ENCODE data around the gene MRPL9.

DNA sequence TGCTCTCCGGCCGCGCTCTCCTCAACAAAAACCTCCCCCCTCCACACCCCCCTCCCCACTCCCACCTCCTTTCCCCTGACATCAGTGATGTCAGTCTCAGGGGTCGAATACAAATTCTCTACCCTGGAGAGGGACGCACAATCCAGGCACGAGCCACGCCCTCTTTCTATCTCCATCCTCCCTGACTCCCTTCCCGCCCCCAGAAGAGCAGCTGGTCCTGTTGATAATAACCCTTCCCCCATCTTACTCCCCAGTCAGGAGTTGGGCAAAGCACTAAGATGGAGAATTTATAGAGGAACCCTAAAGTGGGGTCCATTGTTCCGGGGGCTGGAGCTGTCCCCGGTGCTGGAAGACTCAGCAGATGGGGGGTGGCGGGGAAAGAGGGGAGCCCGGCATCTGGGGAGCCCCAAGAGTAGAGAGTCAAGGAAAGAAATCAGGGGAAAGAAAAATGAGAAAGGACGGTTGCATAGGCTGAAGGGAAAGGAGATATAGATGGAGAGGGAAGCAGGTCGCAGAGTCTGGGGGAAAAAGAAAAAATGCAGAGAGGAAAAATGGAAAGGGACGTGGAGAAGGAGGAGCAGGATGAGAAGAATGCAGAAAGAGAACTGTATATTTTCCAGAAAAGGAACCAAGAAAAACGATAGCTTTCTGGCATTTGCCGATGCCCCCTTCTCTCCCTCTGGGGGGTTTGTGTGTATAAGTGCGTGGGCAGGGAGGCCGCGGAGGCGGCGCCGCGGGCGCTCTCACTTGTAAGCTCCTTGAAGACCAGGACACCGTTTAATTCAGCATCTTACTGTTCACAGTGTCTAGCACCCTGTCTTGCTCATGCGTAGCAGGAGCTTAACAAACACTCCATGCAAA, 46.3 kb downstream of the MRPL9 start, which contains the start of gene CELF3:
- TF ChIP-seq CTCF (IDR thresholded peaks at IDR 0.05; ENCODE audit: low read depth, low read length, poor library complexity, severe bottlenecking), result no peak
- no peak for TF ChIP-seq EZH2phosphoT487 (IDR thresholded peaks at IDR 0.05; ENCODE audit: borderline replicate concordance, low read length)
